Body of pancreas (tissue), 4 donors: ENCODE data around the gene IL17C. TPM values are rescaled to one million over a fixed set of nuclear protein-coding genes. Genes with fewer than 3 reads are reported as not detected.

ENCODE experiments used
- ATAC-seq: fragments of 150-250 bp; one replicate; pipeline ENCODE4 v1.9.1; 2016
- DNase-seq, 4 donors: peaks; one replicate each; pipeline ENCODE4 v3.0.0-alpha.2; 2019
- H3K27ac ChIP-seq, 4 donors: fragments of 200-600 bp; sonication (generic); 1 replicate in 3 of 4; 2 replicates in 1 of 4; pipeline versions ENCODE4 v1.5.1 to v1.6.1; 2016 to 2019; ENCODE audit warnings: mild to moderate bottlenecking in 1 of 4, mixed read lengths in 1 of 4, moderate library complexity in 1 of 4
- H3K27me3 ChIP-seq, 2 donors: fragments of 200-600 bp; sonication (generic); one replicate each; pipeline ENCODE4 v1.6.0; 2016; ENCODE audit warnings: mild to moderate bottlenecking in 1 of 2
- H3K36me3 ChIP-seq, 2 donors: fragments of 200-600 bp; sonication (generic); replicated peaks in 1 of 2; 2 replicates each; pipeline ENCODE4 v1.5.1; 2016; ENCODE audit warnings: low read depth in 2 of 2; ENCODE audit not compliant: insufficient read depth in 1 of 2
- H3K4me1 ChIP-seq: fragments of 200-600 bp; sonication (generic); one replicate; pipeline ENCODE4 v1.6.0; 2016
- H3K4me3 ChIP-seq, 2 donors: fragments of 200-600 bp; sonication (generic); 1 replicate in 1 of 2; 2 replicates in 1 of 2; pipeline ENCODE4 v1.5.1; 2016 to 2019
- H3K9me3 ChIP-seq, 3 donors: fragments of 200-600 bp; sonication (generic); 1 replicate in 2 of 3; 2 replicates in 1 of 3; pipeline ENCODE4 v1.5.1; 2016
- CTCF ChIP-seq, 7 experiments: fragments of 450-650 bp in 4 of 7; fragments of 200-600 bp in 3 of 7; sonication (generic) in 3 of 7; IDR thresholded peaks; one replicate each; pipeline ENCODE4 v1.5.1; 2016 to 2019; ENCODE audit warnings: antibody characterized with exemption in 7 of 7
- POLR2A ChIP-seq, 3 donors: fragments of 450-650 bp; IDR thresholded peaks; one replicate each; pipeline ENCODE4 v1.6.1; 2016; ENCODE audit warnings: antibody characterized with exemption in 3 of 3, mild to moderate bottlenecking in 2 of 3
- WGBS, 2 donors: methylation state at CpG; one replicate each; pipeline ENCODE4 v1.1.5; 2017; 5-methylcytosine and 5-hydroxymethylcytosine counted together
- intact Hi-C: fragments of 100-400 bp; cut with DNase I; formaldehyde crosslinking; loops from one replicate; pipeline ENCODE4 v1.15.1; 2023
- total RNA-seq, 2 donors: library from RNA; depleted of rRNA; stranded (reverse); fragments of >200 nt; gene quantifications; one replicate each; pipeline ENCODE4 v1.1.0, GENCODE V29; 2016

Gene IL17C
- total RNA-seq, 2 donors from 2014 or later: not detected

- H3K27me3 ChIP-seq: no peaks in the 10 kb centered on the region
- no peak overlapping the region for H3K27ac ChIP-seq
- DNase-seq (no peak), ATAC-seq (no peak)
- H3K4me3 ChIP-seq: no peak overlapping the region
- intact Hi-C loops: no loop called here
- H3K36me3 ChIP-seq: no peaks in the 10 kb centered on the region
- no peaks in the 10 kb centered on the region for H3K9me3 ChIP-seq
- peaks cover 15% of the 10 kb centered on the region for H3K4me1 ChIP-seq
- TF ChIP-seq POLR2A (IDR thresholded peaks at IDR 0.05) (no peak), CTCF (IDR thresholded peaks at IDR 0.05) (no peak)
- 93 to 94% methylated on average over 7 to 16 of the region's 16 CpGs for WGBS, 2 donors
These were observed 7.1 kb downstream of the IL17C start for GRCh38 chr16:88645455-88645854.

GRCh38 chr16:88645941-88646340 lies 7.6 kb downstream of the IL17C start:
- no peaks in the 10 kb centered on the region for H3K9me3 ChIP-seq
- H3K27ac ChIP-seq: no peak overlapping the region
- ATAC-seq: no peak
- TF ChIP-seq POLR2A (IDR thresholded peaks at IDR 0.05): no peak
- TF ChIP-seq CTCF (IDR thresholded peaks at IDR 0.05): no peak
- DNase-seq: no peak
- WGBS, 2 donors: 90 to 96% methylated on average over 16 to 23 of the region's 23 CpGs
- H3K4me1 ChIP-seq: peaks cover 18% of the 10 kb centered on the region
- no peak overlapping the region for H3K4me3 ChIP-seq
- intact Hi-C loops: no loop called here
- H3K36me3 ChIP-seq: no peaks in the 10 kb centered on the region
- H3K27me3 ChIP-seq: no peaks in the 10 kb centered on the region

- Histone ChIP-seq H3K4me3 (no peak overlapping the region), H3K4me1 (peaks cover 24% of the 10 kb centered on the region), H3K27me3 (no peaks in the 10 kb centered on the region), H3K36me3 (no peaks in the 10 kb centered on the region), H3K27ac (no peak overlapping the region), H3K9me3 (no peaks in the 10 kb centered on the region)
- TF ChIP-seq CTCF (IDR thresholded peaks at IDR 0.05) (no peak), POLR2A (IDR thresholded peaks at IDR 0.05) (no peak)
- ATAC-seq (no peak), DNase-seq (no peak)
- intact Hi-C loops: no loop called here
- 90% methylated on average over 12 to 28 of the region's 28 CpGs for WGBS, 2 donors
These were observed 8.1 kb downstream of the IL17C start for GRCh38 chr16:88646345-88647034.

- Histone ChIP-seq H3K27ac (no peak overlapping the region), H3K9me3 (no peaks in the 10 kb centered on the region), H3K4me1 (peaks cover 31% of the 10 kb centered on the region), H3K36me3 (no peaks in the 10 kb centered on the region), H3K4me3 (no peak overlapping the region), H3K27me3 (no peaks in the 10 kb centered on the region)
- intact Hi-C loops: no loop called here
- WGBS, 2 donors: 87 to 93% methylated on average over 6 to 21 of the region's 22 CpGs
- TF ChIP-seq POLR2A (IDR thresholded peaks at IDR 0.05): no peak
- ATAC-seq: no peak
- DNase-seq: no peak
These were observed 9.1 kb downstream of the IL17C start for GRCh38 chr16:88647178-88648070.

- no peaks in the 10 kb centered on the region for H3K27me3 ChIP-seq
- peak overlapping the region; percentile 65 to 86 (median 70) for H3K27ac ChIP-seq
- no peaks in the 10 kb centered on the region for H3K36me3 ChIP-seq
- ATAC-seq: peak; percentile 15
- intact Hi-C loops: no loop called here
- no peak overlapping the region for H3K4me3 ChIP-seq
- peaks cover 31% of the 10 kb centered on the region for H3K4me1 ChIP-seq
- whole genome bisulfite sequencing, 2 donors: 43 to 49% methylated on average over 10 to 20 of the region's 20 CpGs
- no peaks in the 10 kb centered on the region for H3K9me3 ChIP-seq
- TF ChIP-seq CTCF (IDR thresholded peaks at IDR 0.05) (no peak), POLR2A (IDR thresholded peaks at IDR 0.05) (no peak)
- peak in 2 of 4 donors; percentile 58 to 64 for DNase-seq
These were observed 11.0 kb downstream of the IL17C start for GRCh38 chr16:88649195-88649923.
